A549 (cell line): ENCODE data around the gene UCKL1. TPM values are rescaled to one million over a fixed set of nuclear protein-coding genes. Genes with fewer than 3 reads are reported as not detected.

Experiments used
- ATAC-seq, 2 experiments: fragments of 200-7000 bp in 1 of 2; fragments of >200 bp in 1 of 2; cut with Nextera tagmentation in 1 of 2; cut with Tn5 transposase in 1 of 2; 3 replicates each; pipeline versions ENCODE4 v1.8.0 to v1.9.1; 2018 to 2020; ENCODE audit warnings: mild to moderate bottlenecking in 1 of 2, moderate library complexity in 1 of 2
- CTCF ChIA-PET: fragments of 300-600 bp; sonication (Branson Sonifier 250); formaldehyde crosslinking; extraction: SDS; loops from one replicate; lab custom pipeline; 2021; ENCODE audit warnings: antibody characterized with exemption, inconsistent platforms; lab: Yijun Ruan, JAX
- POLR2A ChIA-PET: fragments of 350-600 bp; formaldehyde crosslinking; extraction: SDS; loops from one replicate; lab custom pipeline; 2021; ENCODE audit warnings: antibody characterized with exemption, inconsistent platforms; lab: Yijun Ruan, JAX
- DNase-seq, 2 experiments: peaks; one replicate each; pipeline versions ENCODE4 v3.0.0 to v3.0.0-alpha.2; 2011 to 2016; ENCODE audit warnings: low read depth in 1 of 2, low spot score in 1 of 2
- FAIRE-seq: peaks from 2 replicates; lab custom pipeline; 2011; peaks lifted over from hg19 to GRCh38; lab: Jason Lieb, UNC
- H3K27ac ChIP-seq, 2 experiments: fragments of >200 bp; sonication (Bioruptor Twin); formaldehyde crosslinking; 3 replicates each; pipeline ENCODE4 v1.5.1; 2016 to 2017
- H3K4me1 ChIP-seq: fragments of >200 bp; sonication (Bioruptor Twin); formaldehyde crosslinking; 3 replicates; pipeline ENCODE4 v1.6.1; 2016
- H3K4me2 ChIP-seq: fragments of >200 bp; sonication (Bioruptor Twin); formaldehyde crosslinking; 3 replicates; pipeline ENCODE4 v1.6.1; 2016
- H3K4me3 ChIP-seq: fragments of >200 bp; sonication (Bioruptor Twin); formaldehyde crosslinking; 3 replicates; pipeline ENCODE4 v1.5.1; 2016
- H3K9me3 ChIP-seq: fragments of >200 bp; sonication (Bioruptor Twin); formaldehyde crosslinking; 3 replicates; pipeline ENCODE4 v1.6.1; 2016
- ATOH8 ChIP-seq: fragments of 250-450 bp; sonication (Bioruptor Pico); IDR thresholded peaks from 2 replicates; pipeline ENCODE4 v1.5.0; 2020; ENCODE audit warnings: low read depth, mild to moderate bottlenecking, moderate library complexity
- BCL3 ChIP-seq: fragments of >200 bp; sonication (Bioruptor Twin); formaldehyde crosslinking; IDR thresholded peaks from 3 replicates; pipeline ENCODE4 v1.6.1; 2016
- CBX2 ChIP-seq: fragments of 200-600 bp; sonication (generic); IDR thresholded peaks from 2 replicates; pipeline ENCODE4 v1.6.1; 2016; ENCODE audit warnings: low read depth, mild to moderate bottlenecking, borderline replicate concordance
- CBX8 ChIP-seq: fragments of 200-600 bp; sonication (generic); IDR thresholded peaks from 2 replicates; pipeline ENCODE4 v1.6.1; 2016
- CHD4 ChIP-seq: fragments of 200-600 bp; sonication (generic); IDR thresholded peaks from 2 replicates; pipeline ENCODE4 v1.6.1; 2016; ENCODE audit warnings: antibody characterized with exemption, mild to moderate bottlenecking, borderline replicate concordance
- GATA3 ChIP-seq: IDR thresholded peaks from 2 replicates; pipeline ENCODE4 v1.6.1; 2012; ENCODE audit warnings: borderline replicate concordance
- HDAC2 ChIP-seq: fragments of 200-600 bp; sonication (generic); IDR thresholded peaks from 2 replicates; pipeline ENCODE4 v1.6.1; 2016
- HMGXB4 ChIP-seq: fragments of 250-450 bp; sonication (Bioruptor Pico); IDR thresholded peaks from 2 replicates; pipeline ENCODE4 v1.5.0; 2021; ENCODE audit warnings: mild to moderate bottlenecking, moderate library complexity, borderline replicate concordance
- HOXA7 ChIP-seq: fragments of 250-450 bp; sonication (Bioruptor Pico); IDR thresholded peaks from 2 replicates; pipeline ENCODE4 v1.5.0; 2020; ENCODE audit warnings: mild to moderate bottlenecking, moderate library complexity
- HOXB13 ChIP-seq: fragments of 250-450 bp; sonication (Bioruptor Pico); IDR thresholded peaks from 2 replicates; pipeline ENCODE4 v1.5.0; 2020; ENCODE audit warnings: low read depth, mild to moderate bottlenecking, moderate library complexity
- JUN ChIP-seq, 2 experiments: fragments of >200 bp; sonication (Bioruptor Twin); formaldehyde crosslinking; IDR thresholded peaks; 2 replicates in 1 of 2; 3 replicates in 1 of 2; pipeline ENCODE4 v1.6.1; 2016 to 2017
- KDM1A ChIP-seq: fragments of 200-600 bp; sonication (generic); IDR thresholded peaks from 2 replicates; pipeline ENCODE4 v1.6.1; 2016; ENCODE audit warnings: low read depth, mild to moderate bottlenecking
- MAX ChIP-seq: IDR thresholded peaks from 2 replicates; pipeline ENCODE4 v1.6.1; 2012
- MAZ ChIP-seq: fragments of 150-350 bp; IDR thresholded peaks from 2 replicates; pipeline ENCODE4 v1.6.1; 2014; ENCODE audit warnings: antibody characterized with exemption, low read depth, low read length, borderline replicate concordance
- MYC ChIP-seq: IDR thresholded peaks from 2 replicates; pipeline ENCODE4 v1.6.1; 2012; ENCODE audit warnings: mild to moderate bottlenecking, inconsistent platforms, low read length, improper control_type of control experiment, borderline replicate concordance
- POLR2A ChIP-seq: IDR thresholded peaks from 2 replicates; pipeline ENCODE4 v1.6.1; 2012; ENCODE audit warnings: mild to moderate bottlenecking, low read length
- POLR2AphosphoS2 ChIP-seq: conservative IDR thresholded peaks from 2 replicates; pipeline ENCODE4 v1.6.1; 2012; ENCODE audit warnings: low read length, improper control_type of control experiment, inconsistent platforms
- RCOR1 ChIP-seq: fragments of 150-350 bp; IDR thresholded peaks from 2 replicates; pipeline ENCODE4 v1.6.1; 2014; ENCODE audit warnings: antibody characterized with exemption, low read length, low read depth
- RFX5 ChIP-seq: fragments of 450-650 bp; IDR thresholded peaks from 2 replicates; pipeline ENCODE4 v1.7.1; 2014; ENCODE audit warnings: antibody characterized with exemption, mild to moderate bottlenecking, moderate library complexity
- TFCP2L1 ChIP-seq: fragments of 250-450 bp; sonication (Bioruptor Pico); IDR thresholded peaks from 2 replicates; pipeline ENCODE4 v1.5.0; 2021; ENCODE audit warnings: mild to moderate bottlenecking
- ZC3H11A ChIP-seq: fragments of 450-650 bp; IDR thresholded peaks from 2 replicates; pipeline ENCODE4 v1.6.1; 2014; ENCODE audit warnings: antibody characterized with exemption, mild to moderate bottlenecking
- ZSCAN20 ChIP-seq: fragments of 250-450 bp; sonication (Bioruptor Pico); IDR thresholded peaks from 2 replicates; pipeline ENCODE4 v1.8.0; 2022; ENCODE audit warnings: mild to moderate bottlenecking, moderate library complexity
- WGBS: methylation state at CpG from one replicate; pipeline ENCODE4 v1.1.6; 2017; ENCODE audit errors: missing lambda C conversion rate; 5-methylcytosine and 5-hydroxymethylcytosine counted together
- polyA plus RNA-seq, 4 experiments: library from polyadenylated mRNA; depleted of rRNA in 3 of 4; stranded (reverse); fragments of >200 nt; fragmentation: RNase III in 1 of 4; extraction: RNeasy Plus Mini Kit Qiagen cat#74134 plus additional on column Dnase treatment in 1 of 4; gene quantifications; 2 replicates in 3 of 4; 3 replicates in 1 of 4; pipeline ENCODE4 v1.2.3, GENCODE V29; 2011 to 2017

Gene UCKL1
- polyA plus RNA-seq, 2 of the 4 experiments (the other 2 are of a cell fraction): 19.1 to 30.4 TPM

GRCh38 chr20:63895952-63896263 is 60.3 kb downstream of the UCKL1 start:
- no peak for FAIRE-seq
- CTCF ChIA-PET: interaction anchor here (1.0 to 1.6 kb wide), 6 partner anchors 10 to 224 kb away, joined by 3 to 8 read pairs (median 4); partner anchors contain the start of genes PRPF6 and TPD52L2
- H3K4me2 ChIP-seq: peak overlapping the region; percentile 83
- no peak for DNase-seq
- peak overlapping the region; percentile 65 for H3K4me3 ChIP-seq
- H3K4me1 ChIP-seq: peaks cover 12% of the 10 kb centered on the region
- TF ChIP-seq ZC3H11A (no peak), CBX8 (no peak), RFX5 (no peak), TFCP2L1 (no peak), CBX2 (no peak), HOXA7 (no peak), RCOR1 (no peak), POLR2AphosphoS2 (no peak)
- POLR2A ChIA-PET: interaction anchor here (2.3 kb wide), 1 partner anchor 31 kb away, joined by 14 read pairs; the partner anchor contains the start of gene TPD52L2
- 3% methylated on average over 5 of the region's 5 CpGs for WGBS
- ATAC-seq: no peak
- H3K9me3 ChIP-seq: no peaks in the 10 kb centered on the region
- H3K27ac ChIP-seq: peak overlapping the region; percentile 82 to 96

GRCh38 chr20:63895202-63895951 is 60.8 kb downstream of the UCKL1 start:
- Histone ChIP-seq H3K4me1 (peaks cover 12% of the 10 kb centered on the region), H3K4me2 (peak overlapping the region; percentile 83), H3K9me3 (no peaks in the 10 kb centered on the region), H3K4me3 (peak overlapping the region; percentile 65), H3K27ac (peak overlapping the region; percentile 82 to 96)
- WGBS: 2% methylated on average over 10 of the region's 87 CpGs
- ChIA-PET POLR2A (interaction anchor here (1.1 to 2.3 kb wide), 3 partner anchors 19 to 154 kb away, joined by 4 to 14 read pairs (median 4); partner anchors contain the start of gene TPD52L2), CTCF (interaction anchor here (1.0 to 1.6 kb wide), 7 partner anchors 11 to 225 kb away, joined by 3 to 8 read pairs (median 4); partner anchors contain the start of genes PRPF6 and TPD52L2)
- ATAC-seq: peak in 1 of 2 experiments; percentile 71; a peak in 3 of 6 replicates
- DNase-seq: no peak
- FAIRE-seq: no peak
- TF ChIP-seq BCL3 (0 out of 3 replicates have a peak, but pooled peaks have one; percentile 33), MAX (no peak), JUN (IDR thresholded peaks at IDR 0.05) (peak in 1 of 2 experiments; percentile 70; a peak in 2 of 5 replicates), ZSCAN20 (CRISPR knock-in tag) (no peak), CHD4 (no peak), HDAC2 (no peak), HOXA7 (no peak), HOXB13 (CRISPR knock-in tag) (no peak), MAZ (no peak), POLR2A (no peak)

GRCh38 chr20:63894358-63895201 is 61.6 kb downstream of the UCKL1 start, which contains the start of gene DNAJC5:
Gene DNAJC5, plus strand, starts transcription at chr20:63895126. Its CDS starts 33,220 bp downstream, at chr20:63928346.
- FAIRE-seq (no peak), DNase-seq (peak; percentile 92 to 99), ATAC-seq (peak; percentile 79 to 88)
- ChIA-PET CTCF (interaction anchor here (0.6 to 1.6 kb wide), 4 partner anchors 10 to 30 kb away, joined by 3 to 6 read pairs (median 4); partner anchors contain the start of gene TPD52L2), POLR2A (interaction anchor here (1.1 to 2.3 kb wide), 3 partner anchors 19 to 154 kb away, joined by 4 to 14 read pairs (median 4); partner anchors contain the start of gene TPD52L2)
- peak within 1 kb of the TSS; percentile 82 to 96 for H3K27ac ChIP-seq
- no peaks in the 10 kb centered on the region for H3K9me3 ChIP-seq
- 44% methylated on average over 25 of the region's 82 CpGs for WGBS
- no peak for TF ChIP-seq ATOH8 (CRISPR knock-in tag)
- no peak for TF ChIP-seq CHD4
- TF ChIP-seq MYC: 0 out of 2 replicates have a peak, but pooled peaks have one; percentile 20
- TF ChIP-seq HMGXB4 (CRISPR knock-in tag): no peak
- peak; percentile 34 for TF ChIP-seq MAX
- peak; percentile 53 for TF ChIP-seq POLR2A
- no peak for TF ChIP-seq KDM1A
- 0 out of 2 replicates have a peak, but pooled peaks have one; percentile 26 for TF ChIP-seq GATA3
- TF ChIP-seq CBX8: no peak
- peak within 1 kb of the TSS; percentile 84 for H3K4me2 ChIP-seq
- peaks cover 12% of the 10 kb centered on the region for H3K4me1 ChIP-seq
- H3K4me3 ChIP-seq: peak within 1 kb of the TSS; percentile 65
